NCI-H82 (cell line): Measurements from ENCODE around the gene POFUT2.

Experiments
- DNase-seq: peaks from one replicate; lab custom pipeline; 2025; lab: John Stamatoyannopoulos, UW

POFUT2 gene

DNA sequence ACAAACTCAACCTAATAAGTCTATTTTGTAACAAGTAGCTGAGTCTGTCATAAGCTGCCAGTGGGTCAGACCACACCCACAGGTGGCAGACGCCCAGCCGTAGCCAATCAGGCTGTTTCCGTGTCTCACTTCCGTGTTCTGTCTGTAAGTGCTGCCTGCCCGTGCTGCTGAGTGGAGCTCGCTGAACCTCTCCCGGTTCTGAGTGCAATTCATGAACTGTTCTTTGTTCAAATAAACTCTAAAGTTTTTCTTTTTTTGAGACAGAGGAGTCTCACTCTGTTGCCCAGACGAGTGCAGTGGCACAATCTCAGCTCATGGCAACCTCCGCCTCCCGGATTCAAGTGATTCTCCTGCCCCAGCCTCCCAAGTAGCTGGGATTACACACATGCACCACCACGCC, 25.1 kb downstream of the POFUT2 start:
- no peak for DNase-seq

DNA sequence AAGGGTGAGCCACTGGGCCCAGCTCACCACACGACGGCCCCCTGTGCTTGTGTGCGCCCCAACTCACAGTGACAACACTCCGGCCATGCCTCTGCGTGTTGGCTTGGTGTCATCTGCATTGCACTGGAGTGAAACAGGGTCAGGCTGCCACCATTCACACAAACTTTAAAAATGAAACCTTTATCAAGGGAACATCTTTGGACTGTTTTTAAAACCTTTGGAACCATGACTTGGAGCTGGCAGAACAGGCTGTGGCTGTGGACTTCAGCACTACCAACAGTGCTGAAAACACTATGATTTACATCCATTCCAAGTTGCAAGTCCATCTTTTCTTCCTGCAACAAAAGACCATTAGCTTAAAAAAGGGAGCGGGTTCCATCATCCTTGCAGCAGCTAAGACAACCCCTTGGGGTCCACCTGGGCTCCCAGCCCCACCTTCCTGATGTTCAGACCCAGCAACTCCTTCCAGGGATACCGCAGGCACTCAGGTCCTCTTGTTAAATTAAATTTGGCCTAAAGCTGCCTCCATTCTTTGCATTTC, 25.6 kb downstream of the POFUT2 start:
- no peak for DNase-seq

- DNase-seq = no peak
Observed at GRCh38 chr21:45261093-45261492, 26.6 kb downstream of the POFUT2 start.

GRCh38 chr21:45260191-45260825, 27.4 kb downstream of the POFUT2 start:
- DNase-seq = no peak

DNA sequence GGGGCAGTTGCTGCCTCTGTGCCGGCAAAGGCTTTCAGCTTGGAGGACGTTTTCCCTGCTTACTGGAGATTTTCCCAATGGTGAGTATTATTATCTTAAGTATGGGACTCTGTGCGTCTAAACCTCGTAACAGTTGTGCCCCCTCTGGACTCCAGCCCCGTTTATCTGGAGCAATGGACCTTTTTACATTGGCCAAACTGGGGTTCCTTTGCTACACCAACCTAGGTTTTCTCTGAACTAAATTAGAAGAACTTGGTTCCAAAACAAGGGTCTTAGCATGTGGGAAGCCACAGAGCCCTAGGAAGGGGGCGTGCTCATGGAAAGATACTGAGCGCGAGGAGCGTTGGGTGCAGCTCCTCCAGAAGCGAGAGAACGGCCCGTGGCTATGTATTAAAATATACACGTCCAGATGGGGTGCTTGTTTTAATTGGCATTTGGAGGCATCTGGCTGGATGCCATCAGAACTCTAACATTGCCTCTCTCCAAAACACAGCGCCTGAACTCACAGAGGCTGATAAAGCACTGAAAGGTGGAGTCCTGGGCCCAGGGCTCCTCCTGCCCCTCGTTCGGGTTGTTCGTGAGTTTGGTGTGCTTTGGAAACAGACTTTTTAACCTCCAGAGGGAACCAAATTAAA, 28.4 kb downstream of the POFUT2 start:
- peak; percentile 24 for DNase-seq

- peak; percentile 15 for DNase-seq
Observed at GRCh38 chr21:45258466-45258865, 29.2 kb downstream of the POFUT2 start.

- DNase-seq = no peak
Observed at GRCh38 chr21:45257673-45258341, 29.9 kb downstream of the POFUT2 start.

DNA sequence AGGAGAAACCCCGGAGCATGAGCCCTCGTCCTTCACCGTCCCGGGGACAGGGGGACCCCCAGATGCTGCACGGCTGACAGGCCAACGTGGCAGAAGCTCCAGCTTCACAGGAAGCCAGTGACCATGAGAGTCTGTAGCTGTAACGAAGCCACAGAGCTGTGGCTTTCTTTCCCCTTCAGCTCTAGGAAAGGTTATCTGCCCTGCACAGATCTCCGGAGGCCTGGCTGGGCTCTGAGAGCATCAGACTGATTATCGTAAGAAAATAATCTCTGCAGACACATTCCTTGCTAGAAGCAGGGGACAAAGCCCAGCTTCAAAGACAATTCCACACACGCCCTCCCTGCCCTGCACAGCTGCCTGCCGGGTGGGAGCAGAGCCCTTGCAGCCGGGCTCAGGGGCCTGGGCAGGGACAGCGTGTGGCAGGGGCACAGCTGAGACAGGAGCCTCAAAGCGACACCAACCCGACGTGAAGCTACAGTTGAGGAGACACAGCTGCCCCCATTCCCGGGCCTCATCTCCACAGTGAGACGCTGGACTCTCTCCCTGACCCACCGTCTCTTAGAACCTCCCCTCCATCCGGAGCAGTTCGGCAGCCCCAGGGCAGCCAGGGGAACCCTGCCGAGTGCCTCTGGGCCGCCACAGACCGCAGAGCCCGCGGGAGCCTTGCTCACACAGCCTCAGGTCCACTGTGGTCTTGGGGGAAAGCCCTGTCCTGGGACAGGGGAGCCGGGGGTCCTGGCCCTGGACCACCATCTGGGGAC, 30.6 kb downstream of the POFUT2 start:
- DNase-seq = no peak

DNA sequence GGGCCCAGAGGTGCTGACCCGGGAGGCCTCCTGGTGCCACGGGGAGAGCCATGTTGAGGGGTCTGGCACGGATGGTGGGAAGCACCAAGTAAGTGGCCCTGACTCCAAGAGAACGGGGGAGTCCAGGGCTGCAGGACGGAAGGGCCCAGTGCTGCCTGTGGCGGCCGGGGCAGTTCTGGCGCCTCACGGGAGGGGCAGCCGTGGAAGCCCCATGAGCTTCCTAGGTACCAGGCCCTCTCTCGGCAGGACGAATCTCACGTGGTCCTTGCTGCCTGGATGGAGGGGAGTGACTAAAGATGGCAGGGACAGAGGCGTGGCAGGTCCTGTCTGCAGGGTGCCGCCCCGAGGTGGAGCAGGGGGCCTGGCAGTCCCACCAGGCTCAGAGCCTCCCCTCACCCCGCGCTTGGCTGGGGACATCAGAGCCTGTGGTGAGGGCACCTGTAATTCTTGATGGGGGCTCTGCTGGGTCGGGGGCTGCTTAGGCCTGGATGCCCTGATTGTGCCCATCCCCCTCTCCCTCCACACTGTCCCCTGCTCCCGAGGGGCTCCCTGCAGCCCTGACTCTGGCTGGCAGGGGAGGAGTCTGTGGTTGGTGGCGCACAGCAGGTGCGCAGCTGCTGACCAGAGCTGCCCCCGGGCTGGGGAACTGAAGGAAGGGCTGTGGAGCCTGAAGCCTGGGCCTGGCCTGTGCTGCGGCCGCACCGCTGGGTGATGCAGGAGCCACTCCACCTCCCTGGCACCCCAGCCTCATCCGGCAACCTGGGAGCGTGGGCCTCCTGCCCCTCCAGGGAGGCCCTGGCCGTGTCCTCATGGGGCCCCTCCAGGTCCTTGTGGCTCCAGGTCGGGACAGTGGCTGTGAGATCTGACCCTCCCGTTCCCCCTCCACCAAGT, 31.4 kb downstream of the POFUT2 start:
- no peak for DNase-seq

DNA sequence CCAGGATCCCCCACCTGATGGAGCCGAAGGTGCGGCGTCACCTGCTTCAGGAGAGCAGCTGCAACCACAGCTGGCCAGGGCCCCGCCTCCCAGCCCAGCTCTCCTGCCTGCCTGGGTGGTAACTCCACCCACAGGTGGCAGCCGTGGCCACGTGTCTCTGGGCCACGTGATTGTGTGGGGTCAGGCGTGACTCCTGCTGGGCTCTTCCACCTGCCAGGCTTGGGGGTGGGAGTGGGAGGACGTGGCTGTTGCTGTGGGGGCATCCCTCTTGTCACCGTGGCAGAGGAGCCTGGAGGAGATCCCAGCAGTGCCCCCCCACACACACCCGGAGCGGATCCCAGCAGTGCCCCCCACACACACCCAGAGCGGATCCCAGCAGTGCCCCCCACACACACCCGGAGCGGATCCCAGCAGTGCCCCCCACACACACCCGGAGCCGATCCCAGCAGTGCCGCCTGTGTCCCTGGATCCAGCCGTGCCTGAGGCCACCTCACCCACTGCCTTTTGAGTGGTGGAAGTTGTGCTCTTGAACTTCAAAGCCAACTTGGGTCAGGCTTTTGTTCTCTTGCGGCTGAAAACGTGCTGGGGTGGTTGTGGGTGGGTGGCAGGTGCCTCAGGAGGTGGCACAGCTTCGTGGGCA, 32.2 kb downstream of the POFUT2 start:
- DNase-seq = peak; percentile 33

DNA sequence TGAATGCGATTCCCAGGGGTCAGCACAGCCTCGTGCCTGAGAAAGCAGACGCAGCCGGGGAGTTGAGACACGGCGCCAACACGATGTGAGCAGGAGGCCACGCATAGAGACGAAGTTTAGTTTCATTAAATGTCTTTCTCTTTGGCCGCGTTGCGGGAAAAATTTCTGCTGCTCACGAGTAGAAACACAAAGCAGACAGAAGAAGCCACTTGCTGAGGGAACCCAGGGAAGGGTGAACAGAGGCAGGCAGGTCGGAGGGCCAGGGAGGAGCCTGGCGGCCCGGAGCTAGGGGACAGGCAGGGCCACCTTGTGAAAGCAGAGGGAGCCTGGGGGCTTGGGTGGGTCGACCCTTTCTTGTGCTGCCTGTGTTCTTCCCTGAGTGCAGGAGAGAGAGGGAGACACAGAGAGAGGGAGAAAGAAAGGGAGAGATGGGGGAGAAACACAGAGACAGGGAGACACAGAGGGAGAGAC, 33.2 kb downstream of the POFUT2 start:
- no peak for DNase-seq

- DNase-seq = no peak
Observed at GRCh38 chr21:45253633-45254459, 33.8 kb downstream of the POFUT2 start.

DNA sequence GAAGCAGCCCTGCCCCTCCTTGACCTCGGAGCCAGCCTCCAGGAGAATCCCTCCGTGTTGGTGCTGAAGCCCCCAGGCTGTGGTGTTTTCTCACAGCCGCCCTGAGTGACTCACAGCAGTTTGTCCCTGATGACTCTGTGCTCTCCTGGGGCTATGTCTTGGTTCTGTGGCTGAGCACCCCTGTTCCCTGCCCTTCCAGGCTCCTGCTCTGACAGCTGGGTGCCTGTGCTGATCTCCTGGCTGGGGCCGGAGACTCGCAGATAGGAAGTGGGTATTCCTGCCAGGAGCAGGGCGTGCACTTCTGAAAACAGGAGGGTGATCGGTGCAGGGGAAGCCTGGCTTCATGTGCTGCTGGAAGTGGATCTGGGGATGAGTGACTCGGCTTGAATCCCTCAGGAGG, 34.5 kb downstream of the POFUT2 start:
- peak; percentile 16 for DNase-seq

DNA sequence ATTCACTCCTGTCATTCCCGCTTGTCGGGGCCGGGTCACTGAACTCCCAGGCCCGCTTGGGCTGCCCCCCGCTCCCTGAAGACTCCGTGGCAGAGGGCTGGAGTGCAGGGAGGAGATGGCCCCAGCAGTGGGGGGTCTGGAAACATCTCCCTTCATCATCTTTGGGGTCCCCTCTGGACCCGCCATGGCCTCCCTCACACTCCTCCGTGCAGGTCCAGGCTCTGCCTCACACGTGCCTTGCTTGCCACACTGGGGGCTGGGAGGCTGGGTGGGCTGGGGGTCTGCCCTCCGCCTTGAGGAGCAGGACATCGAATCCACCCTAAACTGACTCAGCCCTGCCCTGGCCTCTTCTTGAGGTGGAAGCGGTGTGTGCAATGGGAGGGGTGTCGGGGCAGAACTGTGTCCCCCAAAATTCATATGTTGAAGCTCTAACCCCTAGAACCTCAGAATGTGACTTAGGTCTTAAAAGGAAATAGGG, 35.2 kb downstream of the POFUT2 start:
- no peak for DNase-seq

DNA sequence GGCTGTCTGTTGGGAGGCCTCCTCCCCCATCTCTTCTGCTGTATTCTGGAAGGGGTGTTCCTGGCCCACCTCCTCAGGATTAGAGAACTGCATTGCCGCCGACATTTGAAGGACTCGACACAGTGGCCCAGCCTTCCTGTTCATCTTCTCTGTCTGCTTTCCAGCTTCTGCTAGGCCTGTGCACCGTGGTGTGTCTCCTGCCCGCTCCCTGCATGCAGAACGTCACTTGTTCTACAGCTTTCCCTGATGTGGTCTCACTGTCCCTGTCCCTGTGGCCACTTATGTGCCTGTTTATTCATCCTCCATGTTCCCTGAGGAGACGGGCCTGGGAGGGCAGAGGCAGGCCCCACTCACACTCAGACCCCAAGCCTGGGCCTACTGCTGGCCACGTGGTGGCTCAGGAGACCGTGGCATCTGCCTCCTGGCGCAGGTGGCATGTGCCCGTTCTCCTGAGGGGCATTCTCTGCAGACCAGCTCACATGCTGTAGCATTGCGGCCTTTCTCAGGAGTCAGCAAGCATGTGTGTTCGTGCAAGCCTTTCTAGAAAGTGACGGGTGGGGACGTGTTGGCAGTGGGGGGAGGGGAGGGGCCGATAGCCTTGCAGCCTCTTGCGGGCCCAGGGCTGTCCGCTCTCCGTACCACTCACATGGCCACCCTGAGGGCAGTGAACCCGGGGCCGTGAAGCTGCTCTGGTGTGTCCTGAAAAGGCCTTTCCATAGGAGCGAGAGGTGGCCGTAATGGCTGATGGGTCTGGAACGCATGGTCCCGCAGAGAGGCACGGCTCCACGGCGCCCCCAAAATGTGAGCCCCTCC, 35.9 kb downstream of the POFUT2 start:
- no peak for DNase-seq

- DNase-seq = no peak
Observed at GRCh38 chr21:45250914-45251634, 36.6 kb downstream of the POFUT2 start.

DNA sequence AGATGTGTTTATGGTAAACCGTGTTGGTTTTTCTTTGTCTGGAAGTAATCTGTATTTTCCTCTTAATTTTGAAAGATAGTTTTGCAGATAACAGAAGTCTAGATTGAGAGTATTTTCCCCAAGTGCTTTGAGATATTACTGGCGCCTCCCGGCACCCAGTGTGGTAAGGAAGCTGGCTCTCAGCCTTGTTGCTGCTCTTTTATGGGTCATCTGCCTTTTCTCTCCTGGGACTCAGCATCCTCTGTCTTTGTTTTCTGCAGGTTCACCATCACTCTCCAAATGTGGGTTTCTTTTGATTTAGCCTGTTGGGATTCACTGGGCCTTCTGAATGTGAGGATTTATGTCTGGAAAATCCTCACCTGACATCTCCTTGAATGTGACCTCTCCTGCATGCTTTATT, 37.4 kb downstream of the POFUT2 start:
- DNase-seq = no peak

DNA sequence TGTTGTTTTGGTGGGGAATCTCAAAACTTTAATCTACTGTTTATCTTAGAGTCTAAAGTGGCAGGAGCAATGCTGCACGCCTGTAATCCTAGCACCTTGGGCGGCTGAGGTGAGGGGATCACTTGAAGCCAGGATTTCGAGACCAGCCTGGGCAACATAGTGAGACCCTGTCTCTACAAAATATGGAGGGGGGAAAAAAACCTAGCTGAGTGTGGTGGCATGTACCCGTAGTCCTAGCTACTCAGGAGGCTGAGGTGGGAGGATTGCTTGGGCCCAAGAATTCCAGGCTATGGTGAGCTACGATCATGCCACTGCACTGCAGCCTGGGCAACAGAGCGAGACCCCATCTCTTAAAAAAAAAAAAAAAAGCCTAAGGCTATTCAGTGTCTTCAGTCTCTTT, 38.1 kb downstream of the POFUT2 start:
- DNase-seq = no peak
